Testis (tissue), 3 donors: ENCODE results near the gene DRC3. TPM values are rescaled to one million over a fixed set of nuclear protein-coding genes. Genes with fewer than 3 reads are reported as not detected.

Experiments
- DNase-seq: peaks from one replicate; pipeline ENCODE4 v3.0.0-alpha.2; 2019
- H3K27ac ChIP-seq, 2 donors: fragments of 200-600 bp; sonication (generic); one replicate each; pipeline ENCODE4 v1.5.1; 2019
- H3K27me3 ChIP-seq: fragments of 200-600 bp; sonication (generic); one replicate; pipeline ENCODE4 v1.5.1; 2019
- H3K36me3 ChIP-seq: fragments of 200-600 bp; sonication (generic); one replicate; pipeline ENCODE4 v1.5.1; 2017; ENCODE audit warnings: low read depth; ENCODE audit errors: missing control alignments
- H3K4me1 ChIP-seq: fragments of 200-600 bp; sonication (generic); one replicate; pipeline ENCODE4 v1.5.1; 2019
- H3K4me3 ChIP-seq, 2 donors: fragments of 200-600 bp; sonication (generic); one replicate each; pipeline ENCODE4 v1.5.1; 2017 to 2019
- H3K9me3 ChIP-seq: fragments of 200-600 bp; sonication (generic); one replicate; pipeline ENCODE4 v1.5.1; 2017
- CTCF ChIP-seq, 3 experiments: fragments of 450-650 bp in 2 of 3; fragments of 200-600 bp in 1 of 3; sonication (generic) in 1 of 3; IDR thresholded peaks; one replicate each; pipeline ENCODE4 v1.5.1; 2016 to 2019; ENCODE audit warnings: antibody characterized with exemption in 3 of 3, mild to moderate bottlenecking in 2 of 3, moderate library complexity in 1 of 3
- POLR2A ChIP-seq: fragments of 450-650 bp; IDR thresholded peaks from one replicate; pipeline ENCODE4 v1.6.1; 2017; ENCODE audit warnings: antibody characterized with exemption, mild to moderate bottlenecking, moderate library complexity
- WGBS, 2 donors: methylation state at CpG; one replicate each; pipeline ENCODE4 v1.1.5; 2018; 5-methylcytosine and 5-hydroxymethylcytosine counted together
- intact Hi-C: fragments of 100-400 bp; cut with DNase I; formaldehyde crosslinking; loops from one replicate; pipeline ENCODE4 v1.15.1; 2023; ENCODE audit warnings: low total_unique reads
- polyA plus RNA-seq: library from polyadenylated mRNA; stranded (reverse); fragments of 350-450 nt; fragmentation: Illumina TruSeq; extraction: RNeasy Lipid Tissue Mini Kit (QIAGEN cat#74804); gene quantifications from one replicate; pipeline ENCODE4 v1.2.3, GENCODE V29; 2014; ENCODE audit warnings: low read depth, low replicate concordance; ENCODE audit not compliant: insufficient read depth
- total RNA-seq, 2 donors: library from RNA; depleted of rRNA; stranded (reverse); fragments of >200 nt; gene quantifications; one replicate each; pipeline ENCODE4 v1.2.3, GENCODE V29; 2016

DRC3 gene
- total and polyA plus RNA-seq, 3 donors from 2014 or later = 21.6 to 57.4 (median 22.1) TPM

GRCh38 chr17:17963694-17964436 lies 8.8 kb upstream of the DRC3 start:
- no peak for DNase-seq
- TF ChIP-seq CTCF (IDR thresholded peaks at IDR 0.05) (no peak), POLR2A (no peak)
- Histone ChIP-seq H3K27ac (peak overlapping the region in 1 of 2 donors; percentile 11), H3K36me3 (no peaks in the 10 kb centered on the region), H3K4me3 (no peak overlapping the region), H3K27me3 (no peaks in the 10 kb centered on the region), H3K4me1 (peaks cover 38% of the 10 kb centered on the region), H3K9me3 (no peaks in the 10 kb centered on the region)
- 70 to 78% methylated on average over 7 of the region's 7 CpGs for WGBS, 2 donors
- intact Hi-C loops = no loop called here

GRCh38 chr17:17964710-17965109 lies 8.0 kb upstream of the DRC3 start:
- H3K4me3 ChIP-seq = no peak overlapping the region
- intact Hi-C loops = no loop called here
- H3K36me3 ChIP-seq = no peaks in the 10 kb centered on the region
- no peak for TF ChIP-seq CTCF (IDR thresholded peaks at IDR 0.05)
- TF ChIP-seq POLR2A = no peak
- no peak for DNase-seq
- peaks cover 31% of the 10 kb centered on the region for H3K4me1 ChIP-seq
- H3K27me3 ChIP-seq = no peaks in the 10 kb centered on the region
- H3K27ac ChIP-seq = no peak overlapping the region
- no peaks in the 10 kb centered on the region for H3K9me3 ChIP-seq
- 80 to 85% methylated on average over 4 of the region's 4 CpGs for WGBS, 2 donors

GRCh38 chr17:17965152-17965721 lies 7.4 kb upstream of the DRC3 start:
- Histone ChIP-seq H3K9me3 (no peaks in the 10 kb centered on the region), H3K36me3 (no peaks in the 10 kb centered on the region), H3K4me1 (peaks cover 28% of the 10 kb centered on the region), H3K4me3 (no peak overlapping the region), H3K27me3 (no peaks in the 10 kb centered on the region), H3K27ac (no peak overlapping the region)
- TF ChIP-seq POLR2A = no peak
- TF ChIP-seq CTCF (IDR thresholded peaks at IDR 0.05) = no peak
- no peak for DNase-seq
- intact Hi-C loops = no loop called here
- WGBS, 2 donors = 66 to 86% methylated on average over 2 of the region's 2 CpGs

GRCh38 chr17:17966399-17966798 lies 6.3 kb upstream of the DRC3 start:
- Histone ChIP-seq H3K36me3 (no peaks in the 10 kb centered on the region), H3K4me3 (no peak overlapping the region), H3K27me3 (no peaks in the 10 kb centered on the region), H3K9me3 (no peaks in the 10 kb centered on the region), H3K4me1 (peaks cover 31% of the 10 kb centered on the region), H3K27ac (no peak overlapping the region)
- WGBS, 2 donors = 67 to 75% methylated on average over 3 of the region's 3 CpGs
- no peak for DNase-seq
- intact Hi-C loops = no loop called here
- TF ChIP-seq CTCF (IDR thresholded peaks at IDR 0.05) (no peak), POLR2A (no peak)
